ENCODE measurements around the gene C4orf46.

GRCh38 chr4:158715802-158716201 is 44.1 kb upstream of the C4orf46 start:
- TF ChIP-seq POLR2AphosphoS5 (IDR thresholded peaks at IDR 0.05; ENCODE audit: low read depth, low read length), result no peak
- no peak for TF ChIP-seq RAD21 (IDR thresholded peaks at IDR 0.05; ENCODE audit: low read length)
- no peak for TF ChIP-seq EZH2phosphoT487 (IDR thresholded peaks at IDR 0.05; ENCODE audit: borderline replicate concordance, low read depth)
- TF ChIP-seq FOXM1 (IDR thresholded peaks at IDR 0.05; ENCODE audit: low read depth), result no peak
- no peak for TF ChIP-seq CTCF (IDR thresholded peaks at IDR 0.05)
- TF ChIP-seq EP300 (IDR thresholded peaks at IDR 0.05; ENCODE audit: borderline replicate concordance in 1 of 2, low read depth in 1 of 2, low read length in 1 of 2), result no peak
- TF ChIP-seq MEF2A (IDR thresholded peaks at IDR 0.05; ENCODE audit: borderline replicate concordance, low read depth), result no peak
- TF ChIP-seq, protein P1, sequence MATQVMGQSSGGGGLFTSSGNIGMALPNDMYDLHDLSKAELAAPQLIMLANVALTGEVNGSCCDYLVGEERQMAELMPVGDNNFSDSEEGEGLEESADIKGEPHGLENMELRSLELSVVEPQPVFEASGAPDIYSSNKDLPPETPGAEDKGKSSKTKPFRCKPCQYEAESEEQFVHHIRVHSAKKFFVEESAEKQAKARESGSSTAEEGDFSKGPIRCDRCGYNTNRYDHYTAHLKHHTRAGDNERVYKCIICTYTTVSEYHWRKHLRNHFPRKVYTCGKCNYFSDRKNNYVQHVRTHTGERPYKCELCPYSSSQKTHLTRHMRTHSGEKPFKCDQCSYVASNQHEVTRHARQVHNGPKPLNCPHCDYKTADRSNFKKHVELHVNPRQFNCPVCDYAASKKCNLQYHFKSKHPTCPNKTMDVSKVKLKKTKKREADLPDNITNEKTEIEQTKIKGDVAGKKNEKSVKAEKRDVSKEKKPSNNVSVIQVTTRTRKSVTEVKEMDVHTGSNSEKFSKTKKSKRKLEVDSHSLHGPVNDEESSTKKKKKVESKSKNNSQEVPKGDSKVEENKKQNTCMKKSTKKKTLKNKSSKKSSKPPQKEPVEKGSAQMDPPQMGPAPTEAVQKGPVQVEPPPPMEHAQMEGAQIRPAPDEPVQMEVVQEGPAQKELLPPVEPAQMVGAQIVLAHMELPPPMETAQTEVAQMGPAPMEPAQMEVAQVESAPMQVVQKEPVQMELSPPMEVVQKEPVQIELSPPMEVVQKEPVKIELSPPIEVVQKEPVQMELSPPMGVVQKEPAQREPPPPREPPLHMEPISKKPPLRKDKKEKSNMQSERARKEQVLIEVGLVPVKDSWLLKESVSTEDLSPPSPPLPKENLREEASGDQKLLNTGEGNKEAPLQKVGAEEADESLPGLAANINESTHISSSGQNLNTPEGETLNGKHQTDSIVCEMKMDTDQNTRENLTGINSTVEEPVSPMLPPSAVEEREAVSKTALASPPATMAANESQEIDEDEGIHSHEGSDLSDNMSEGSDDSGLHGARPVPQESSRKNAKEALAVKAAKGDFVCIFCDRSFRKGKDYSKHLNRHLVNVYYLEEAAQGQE (IDR thresholded peaks at IDR 0.05; ENCODE audit: low read depth, low read length), result no peak
- TF ChIP-seq TAF1 (IDR thresholded peaks at IDR 0.05; ENCODE audit: borderline replicate concordance, low read depth, low read length), result no peak
- TF ChIP-seq, protein P2, sequence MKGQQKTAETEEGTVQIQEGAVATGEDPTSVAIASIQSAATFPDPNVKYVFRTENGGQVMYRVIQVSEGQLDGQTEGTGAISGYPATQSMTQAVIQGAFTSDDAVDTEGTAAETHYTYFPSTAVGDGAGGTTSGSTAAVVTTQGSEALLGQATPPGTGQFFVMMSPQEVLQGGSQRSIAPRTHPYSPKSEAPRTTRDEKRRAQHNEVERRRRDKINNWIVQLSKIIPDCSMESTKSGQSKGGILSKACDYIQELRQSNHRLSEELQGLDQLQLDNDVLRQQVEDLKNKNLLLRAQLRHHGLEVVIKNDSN (IDR thresholded peaks at IDR 0.05; ENCODE audit: borderline replicate concordance, low read depth), result no peak
- TF ChIP-seq SIN3A (IDR thresholded peaks at IDR 0.05; ENCODE audit: borderline replicate concordance, low read depth, low read length), result no peak

Data from SK-N-SH (cell line).